GM18507 (cell line): ENCODE results near the gene IQCK.

Experiments
- DNase-seq: peaks from one replicate; pipeline ENCODE4 v3.0.0; 2011; ENCODE audit warnings: low read depth; ENCODE audit not compliant: insufficient read length; ENCODE audit errors: extremely low spot score
- FAIRE-seq: peaks from 2 replicates; lab custom pipeline; 2011; peaks lifted over from hg19 to GRCh38; lab: Jason Lieb, UNC

The IQCK gene

DNA sequence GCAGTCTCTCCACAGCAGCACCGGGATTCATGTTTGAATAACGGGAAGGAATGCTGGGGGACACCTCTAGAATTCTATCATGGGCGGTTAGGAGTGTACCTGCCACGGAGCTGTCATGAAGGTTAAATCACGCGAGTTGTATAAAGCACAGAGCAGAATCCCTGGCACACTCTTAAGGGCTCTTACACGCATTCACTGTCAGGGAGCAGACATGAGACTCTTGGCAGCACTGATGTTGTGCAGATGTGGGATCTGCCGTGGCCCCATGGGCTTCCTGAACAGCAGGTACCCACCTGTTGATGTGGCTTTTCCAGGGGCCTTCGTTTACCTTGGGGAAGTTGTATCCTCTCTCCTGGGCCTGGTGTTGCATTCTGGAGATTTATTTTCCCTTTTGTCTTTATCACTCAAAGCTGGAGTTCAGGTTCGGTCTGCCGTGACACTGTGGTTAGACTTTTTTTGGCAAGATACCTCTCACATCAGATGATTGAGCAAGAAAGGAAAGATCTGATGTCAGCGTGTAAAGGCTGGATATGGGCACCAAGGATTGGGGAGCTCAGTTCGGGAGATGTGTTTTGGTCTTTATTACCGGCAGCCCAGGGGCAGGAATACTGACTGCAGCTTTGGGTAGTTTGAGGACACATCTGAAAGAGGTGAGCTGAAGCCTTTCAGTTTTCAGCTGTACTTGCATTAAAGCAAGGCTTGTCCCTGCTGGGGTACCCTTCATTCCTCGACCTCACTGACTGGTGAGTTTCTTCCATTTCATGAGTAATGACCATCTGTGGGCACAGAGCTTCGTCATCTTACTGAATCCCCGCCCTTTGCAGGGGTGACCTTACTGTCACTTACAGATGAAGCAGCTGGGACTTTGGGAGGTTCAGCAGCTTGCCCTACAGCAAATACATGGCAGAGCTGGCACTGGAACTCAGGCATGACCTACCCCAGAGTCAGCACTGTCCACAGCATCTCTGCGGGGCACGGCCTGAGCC is 19.3 kb upstream of the IQCK start:
- FAIRE-seq (no peak), DNase-seq (no peak)

DNA sequence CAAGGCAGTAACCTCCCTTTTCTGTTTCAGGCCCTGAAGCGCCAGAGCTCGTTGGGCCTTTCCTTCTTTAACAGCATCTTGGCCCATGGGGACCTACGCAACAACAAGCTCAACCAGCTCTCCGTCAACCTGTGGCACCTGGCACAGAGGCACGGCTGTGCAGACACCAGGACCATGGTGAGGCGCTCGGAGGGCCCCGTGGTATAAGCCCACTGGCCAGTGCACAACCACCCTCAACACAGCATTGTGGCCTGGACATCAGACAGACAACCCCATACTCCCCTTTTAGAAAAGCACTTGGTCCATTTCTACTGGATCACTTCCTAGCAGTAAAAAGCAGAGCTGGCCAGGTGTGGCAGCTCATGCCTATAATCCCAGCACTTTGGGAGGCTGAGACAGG is 18.6 kb upstream of the IQCK start:
- FAIRE-seq: no peak
- DNase-seq: no peak

DNA sequence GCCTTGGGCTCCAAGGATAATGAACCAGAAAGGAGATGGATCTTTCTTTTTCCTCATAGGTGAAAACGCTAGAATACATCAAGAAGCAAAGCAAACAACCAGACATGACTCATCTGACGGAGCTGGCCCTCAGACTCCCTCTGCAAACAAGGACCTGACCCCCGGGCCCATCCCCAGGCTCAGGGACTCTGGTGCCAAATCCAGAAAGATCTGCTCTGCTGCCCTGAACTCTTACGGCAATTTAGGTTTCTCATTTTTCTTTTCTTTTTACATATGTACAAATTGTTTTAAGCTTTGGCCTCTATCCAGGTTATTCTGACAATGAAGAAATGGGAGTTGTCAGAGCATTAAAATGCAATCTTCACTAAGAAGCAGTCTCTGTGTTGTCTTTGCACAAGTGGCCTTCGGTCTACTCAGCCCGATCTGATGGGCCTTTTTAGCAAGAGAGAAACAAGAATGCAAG is 17.7 kb upstream of the IQCK start:
- DNase-seq: no peak
- FAIRE-seq: no peak

DNA sequence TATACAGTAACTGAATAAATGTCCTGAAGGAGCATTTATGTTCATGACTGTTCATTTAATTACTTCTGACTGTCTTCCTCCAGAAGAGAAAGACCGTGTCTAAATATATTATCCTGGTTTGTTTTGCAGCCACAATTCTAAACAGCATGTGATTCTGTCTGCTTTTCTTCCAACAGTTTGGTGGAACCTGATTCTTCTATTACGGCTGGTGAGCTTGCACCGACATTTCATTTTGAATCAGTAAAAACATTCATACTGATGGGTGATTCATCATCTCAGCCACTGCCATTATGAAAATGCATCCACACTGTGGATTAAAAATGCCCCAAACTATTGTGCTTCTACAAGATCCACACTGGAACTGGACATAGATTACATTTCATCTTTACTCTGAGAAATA is 17.0 kb upstream of the IQCK start:
- no peak for FAIRE-seq
- DNase-seq: no peak

DNA sequence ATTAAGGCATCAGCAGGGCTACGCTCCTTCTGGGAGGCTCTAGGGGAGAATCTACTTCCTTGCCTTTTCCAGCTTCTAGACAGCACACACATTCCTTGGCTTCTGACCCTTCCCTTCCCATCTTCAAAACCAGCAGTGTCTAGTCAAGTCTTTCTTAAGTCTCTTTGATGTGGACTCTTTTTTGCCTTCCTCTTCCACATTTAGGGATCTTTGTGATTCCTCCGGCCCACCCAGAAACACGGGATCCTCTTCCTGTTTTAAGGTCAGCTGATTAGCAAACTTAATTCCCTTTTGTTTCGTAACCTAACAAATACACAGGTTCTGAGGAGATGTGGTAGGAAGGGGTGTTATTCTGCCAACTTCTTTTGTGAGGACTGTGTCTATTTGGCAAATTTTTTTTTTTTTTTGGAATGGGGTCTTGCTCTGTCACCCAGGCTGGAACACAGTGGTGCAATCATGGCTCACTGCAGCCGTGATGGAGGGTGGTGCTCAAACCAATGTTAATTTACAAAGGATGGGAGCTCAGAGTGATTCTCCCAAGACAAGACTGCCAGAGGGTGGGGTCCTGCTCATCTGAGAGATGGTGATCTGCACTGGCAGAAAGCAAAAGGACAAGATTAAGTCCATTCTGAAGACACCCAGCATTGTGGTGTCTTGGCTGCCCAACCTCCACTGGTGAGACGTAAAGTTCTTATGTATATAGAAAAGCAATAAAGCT is 14.7 kb upstream of the IQCK start:
- no peak for DNase-seq
- FAIRE-seq: no peak

DNA sequence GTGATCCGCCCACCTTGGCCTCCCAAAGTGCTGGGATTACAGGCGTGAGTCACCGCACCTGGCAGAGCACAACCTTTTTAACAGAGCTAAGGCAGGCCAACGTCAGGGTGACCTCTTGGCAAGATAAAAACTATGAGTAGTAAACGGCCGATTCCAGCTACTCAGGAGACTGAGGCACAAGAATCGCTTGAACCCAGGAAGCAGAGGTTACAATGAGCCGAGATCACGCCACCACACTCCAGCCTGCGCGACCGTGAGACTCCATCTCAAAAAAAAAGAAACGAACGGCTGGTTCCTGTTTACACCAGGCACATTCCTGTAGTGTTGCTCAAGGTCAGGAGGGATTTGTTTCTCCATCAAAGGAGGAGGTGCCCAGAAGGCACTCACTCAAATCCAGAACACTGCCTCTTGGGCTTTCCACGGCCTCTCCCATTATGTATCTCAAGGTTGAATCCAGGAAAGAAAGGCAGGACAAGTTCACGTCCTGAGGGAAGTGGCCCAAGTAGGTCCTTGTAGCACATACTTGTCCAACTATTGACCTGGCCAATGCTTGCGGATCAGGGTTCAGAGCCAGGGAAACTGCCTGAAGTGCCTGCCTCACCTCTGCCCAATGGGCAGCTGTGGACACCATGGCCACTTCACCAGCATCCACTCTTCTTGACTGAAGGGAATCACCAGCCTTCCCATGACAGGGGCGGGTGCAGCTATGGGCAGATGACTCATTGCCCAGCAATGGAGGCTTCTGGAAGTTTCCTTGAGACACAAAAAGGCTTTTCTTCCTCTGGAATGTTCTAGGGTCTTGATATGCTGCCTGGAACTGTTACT is 13.5 kb upstream of the IQCK start:
- FAIRE-seq: no peak
- DNase-seq: no peak

DNA sequence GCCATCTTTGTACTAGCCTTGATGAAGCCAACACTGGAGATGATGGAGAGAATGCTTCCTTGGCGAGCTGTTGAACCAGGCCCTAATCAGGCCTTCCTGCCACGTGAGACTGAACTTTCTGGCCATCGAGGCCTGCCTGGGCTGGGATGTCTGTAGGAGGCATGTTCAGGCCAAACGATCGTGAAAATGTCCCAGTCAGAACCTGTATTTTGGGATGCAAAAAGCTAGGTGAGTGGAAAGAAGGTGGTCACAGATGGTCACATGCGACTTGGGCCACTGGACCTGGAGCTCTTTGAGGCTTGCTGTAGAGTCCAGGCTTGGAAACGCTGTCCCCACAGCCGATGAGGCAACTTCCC is 12.9 kb upstream of the IQCK start:
- FAIRE-seq (no peak), DNase-seq (no peak)

DNA sequence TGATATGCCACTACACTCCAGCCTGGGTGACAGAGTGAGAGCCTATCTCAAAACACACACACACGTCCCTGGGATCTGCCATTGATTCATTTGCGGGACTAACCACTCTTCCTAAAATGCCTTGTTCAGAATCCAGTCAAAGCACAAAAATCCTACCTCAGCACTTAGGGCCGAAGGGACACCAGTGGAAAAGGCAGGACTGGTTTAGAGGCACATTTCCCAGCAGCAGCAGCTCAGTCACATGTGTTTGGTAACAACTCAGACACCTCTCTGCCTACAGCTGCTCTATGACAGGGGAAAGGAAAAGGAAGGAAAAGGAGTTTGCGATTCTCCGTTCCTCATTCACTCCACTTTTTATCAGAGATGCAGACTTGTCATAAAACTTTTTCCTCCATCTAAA is 12.2 kb upstream of the IQCK start:
- DNase-seq (no peak), FAIRE-seq (no peak)

DNA sequence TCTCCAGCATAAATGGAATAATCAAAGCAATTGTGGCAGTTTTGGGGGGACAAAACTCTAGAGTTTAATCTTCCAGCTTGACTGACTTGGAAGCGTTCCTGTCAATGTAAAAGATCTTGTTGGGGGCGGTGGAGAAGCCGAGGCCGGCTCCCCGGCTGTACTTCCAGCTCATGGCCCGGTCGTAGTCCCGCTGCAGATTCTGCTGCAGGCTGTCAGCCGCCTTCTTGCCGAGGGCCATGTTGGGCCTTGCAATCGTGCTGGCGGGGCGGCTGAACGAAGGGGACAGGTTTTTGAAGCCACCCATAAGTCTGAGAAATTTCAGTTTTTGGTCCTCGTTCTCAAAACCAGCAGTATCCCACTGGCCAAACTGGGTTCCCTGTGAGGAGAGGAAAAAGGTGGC is 11.2 kb upstream of the IQCK start:
- DNase-seq (no peak), FAIRE-seq (no peak)

DNA sequence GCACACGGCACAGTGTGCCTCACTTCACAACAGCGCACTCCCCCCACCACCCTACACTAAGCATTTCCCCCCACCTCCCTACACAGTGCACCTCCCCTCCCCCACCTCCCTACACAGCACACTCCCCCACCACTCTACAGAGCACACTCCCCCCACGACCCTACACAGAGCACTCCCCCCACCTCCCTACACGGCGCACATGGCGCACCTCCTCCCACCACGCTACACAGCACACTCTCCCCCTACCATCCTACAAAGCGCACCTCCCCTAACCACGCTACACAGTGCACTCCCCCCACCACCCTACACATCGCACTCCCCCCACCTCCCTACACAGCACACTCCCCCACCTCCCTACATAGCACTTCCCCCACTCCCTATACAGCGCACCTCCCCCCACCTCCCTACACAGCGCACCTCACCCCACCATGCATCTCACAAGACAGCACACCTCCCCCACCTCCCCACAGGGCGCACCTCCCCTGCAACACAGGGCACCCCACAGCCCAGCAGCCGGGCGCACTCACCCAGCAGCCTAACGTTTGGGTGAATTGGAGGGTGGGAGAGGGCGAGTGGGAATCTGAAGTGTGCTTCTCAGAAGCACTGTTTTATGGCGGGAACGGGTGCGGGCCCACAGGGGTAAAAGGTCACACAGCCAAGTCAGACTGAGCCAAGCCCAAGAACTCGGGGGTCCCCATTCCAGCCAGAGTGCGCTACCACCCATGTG is 10.3 kb upstream of the IQCK start:
- FAIRE-seq: no peak
- no peak for DNase-seq

DNA sequence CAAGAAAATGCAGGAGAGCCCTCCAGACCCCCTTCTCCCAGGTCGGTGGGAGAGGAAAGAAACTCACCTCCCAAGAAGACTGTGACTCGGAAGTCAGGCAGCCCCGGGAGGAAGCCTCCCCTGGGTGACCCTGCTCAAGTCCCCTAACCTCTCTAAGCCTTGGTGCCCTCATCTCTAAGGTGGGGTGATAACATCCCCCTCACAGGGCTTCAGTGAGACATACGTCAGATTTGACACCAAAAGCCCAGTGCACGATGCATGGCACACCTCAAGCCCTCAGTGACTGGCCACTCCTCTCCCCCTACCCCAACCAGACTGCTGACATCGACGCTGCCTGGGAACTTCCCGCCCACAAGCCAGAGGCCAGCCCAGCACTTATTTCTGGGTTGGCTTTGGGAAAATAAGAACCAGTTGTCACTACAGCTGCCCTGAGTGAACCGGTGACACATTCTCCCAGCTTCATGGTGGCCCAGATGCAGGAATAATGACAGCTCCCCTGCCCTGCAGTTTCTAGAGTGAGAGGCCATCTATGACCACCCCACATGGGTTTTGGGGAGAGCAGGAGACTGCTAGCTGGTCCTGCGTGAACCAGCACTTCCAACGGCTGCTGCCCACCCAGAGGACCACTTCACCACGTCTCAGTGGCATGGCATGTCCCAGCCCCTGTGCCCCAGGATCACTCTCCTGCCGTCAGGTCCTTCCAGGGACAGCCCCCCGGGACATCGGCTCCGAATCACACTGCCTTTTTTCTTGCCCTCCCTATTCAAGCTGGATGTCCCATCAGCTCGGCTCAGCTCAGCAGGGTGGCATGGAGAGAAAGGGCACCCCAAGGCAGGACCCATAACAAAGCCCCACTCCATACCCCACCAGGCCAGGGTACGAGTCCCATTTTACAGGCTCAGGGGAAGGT is 9.5 kb upstream of the IQCK start:
- DNase-seq (no peak), FAIRE-seq (no peak)

DNA sequence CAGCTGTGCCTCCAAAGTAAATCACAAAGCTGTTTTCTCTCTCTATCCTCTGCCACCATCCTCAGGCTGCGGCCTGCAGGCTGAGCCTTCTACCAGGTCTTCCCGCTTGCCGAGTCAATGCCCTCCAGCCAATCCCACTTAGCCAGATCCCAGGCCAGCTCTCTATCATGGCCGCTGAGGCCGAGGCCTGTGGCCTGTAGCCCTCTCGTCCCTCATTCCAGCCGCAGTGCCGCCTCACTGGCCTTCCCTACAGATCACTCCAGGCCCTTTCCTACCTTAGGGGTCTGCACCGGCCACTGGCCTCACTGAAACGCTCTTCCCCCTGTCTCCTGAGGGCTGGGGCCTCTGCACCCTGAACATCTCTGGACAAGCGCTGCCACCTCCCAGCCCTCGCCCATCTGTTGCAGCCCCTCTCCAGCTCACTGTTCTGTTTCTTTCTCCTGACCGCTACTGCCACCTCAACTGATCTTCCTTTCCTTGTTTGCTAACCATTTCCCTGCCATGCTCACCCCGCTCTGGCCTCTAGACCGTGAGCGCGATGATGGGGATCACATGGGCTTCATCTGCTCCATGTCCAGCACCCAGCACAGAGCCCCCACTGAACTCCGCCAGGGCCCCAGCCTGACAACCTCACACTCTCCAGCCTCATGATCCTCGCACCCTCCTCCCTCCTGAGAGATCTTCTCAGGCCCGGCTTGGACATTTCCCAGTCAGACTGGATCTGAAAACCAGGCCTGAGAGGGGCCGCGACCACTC is 8.5 kb upstream of the IQCK start:
- FAIRE-seq (no peak), DNase-seq (no peak)

DNA sequence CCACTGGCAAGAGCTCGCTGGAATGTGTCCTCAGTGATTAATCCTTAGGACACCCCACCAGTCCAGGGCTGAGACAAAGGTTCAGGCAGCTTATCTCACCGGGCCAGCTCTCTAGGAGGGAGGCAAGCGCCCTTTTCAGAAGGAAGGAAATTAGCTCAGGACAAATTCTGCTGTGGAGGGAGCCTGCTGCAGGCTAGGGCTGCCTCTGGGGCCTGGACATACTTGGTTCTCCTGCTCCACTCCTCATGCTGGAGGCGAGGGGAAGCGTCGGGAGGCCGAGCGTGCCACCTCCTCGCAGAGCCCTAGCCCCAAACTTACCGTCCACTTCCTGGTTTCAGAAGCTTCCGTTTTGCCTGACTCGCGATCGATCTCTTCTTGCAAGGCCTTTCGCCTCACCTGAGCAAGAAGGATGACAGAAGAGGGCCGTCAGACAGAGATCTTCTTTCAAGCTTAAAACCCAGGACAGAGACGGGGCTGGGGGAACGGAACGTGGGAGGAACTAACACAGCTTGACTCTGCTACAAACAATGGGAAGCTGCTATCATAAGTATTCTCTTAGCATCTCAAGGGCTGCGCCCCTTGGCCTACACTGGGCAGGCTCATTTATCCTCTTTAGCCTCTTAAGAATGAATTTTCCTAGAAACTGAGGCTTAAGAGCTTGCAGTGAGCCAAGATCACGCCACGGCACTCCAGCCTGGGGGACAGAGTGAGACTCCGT is 7.7 kb upstream of the IQCK start:
- FAIRE-seq (no peak), DNase-seq (no peak)

DNA sequence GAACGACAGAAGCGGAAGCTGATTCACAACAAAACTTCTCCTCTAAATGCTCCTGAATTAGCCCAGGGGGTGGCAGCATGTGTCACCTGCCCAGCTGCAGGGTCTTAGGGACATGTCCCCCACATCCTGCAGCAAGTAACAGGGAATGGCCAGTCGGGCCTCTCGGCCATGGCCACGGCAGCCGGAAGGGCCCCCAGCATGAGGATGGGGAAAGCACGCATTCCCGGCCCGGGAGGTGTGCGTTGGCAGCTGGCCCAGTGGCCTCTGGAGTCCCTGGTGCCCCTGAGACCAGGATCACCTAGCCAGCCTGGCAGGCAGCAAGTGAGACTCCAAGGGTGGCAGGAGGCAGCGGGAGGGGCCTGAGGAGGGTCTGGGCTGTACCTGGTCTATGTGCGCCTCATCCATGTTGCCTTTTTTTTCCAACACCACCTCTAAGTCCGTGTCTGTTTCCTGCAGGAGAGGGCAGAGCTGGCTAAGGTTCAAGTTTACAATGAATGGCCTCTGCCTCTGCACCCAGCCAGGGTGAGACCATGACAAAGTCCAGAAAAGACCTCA is 7.0 kb upstream of the IQCK start:
- FAIRE-seq: no peak
- DNase-seq: no peak

DNA sequence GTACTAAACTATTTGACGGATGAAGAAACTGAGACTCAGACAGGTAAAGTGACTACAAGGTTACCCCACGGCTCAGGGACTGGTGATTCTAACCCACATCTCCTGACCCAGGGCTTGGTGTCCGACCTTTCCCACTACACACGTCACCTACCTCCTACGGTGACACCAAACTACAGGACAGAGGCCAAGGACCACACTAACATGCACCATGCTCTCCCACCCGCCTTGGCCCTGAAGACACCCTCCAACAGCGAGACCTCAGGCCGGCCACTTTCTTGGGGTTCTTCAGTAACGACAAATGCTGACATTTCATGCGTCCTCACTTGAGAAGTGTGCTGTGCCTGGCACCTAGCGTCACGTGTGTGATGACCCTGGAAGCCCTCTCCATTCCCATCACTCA is 6.4 kb upstream of the IQCK start:
- DNase-seq (no peak), FAIRE-seq (no peak)

DNA sequence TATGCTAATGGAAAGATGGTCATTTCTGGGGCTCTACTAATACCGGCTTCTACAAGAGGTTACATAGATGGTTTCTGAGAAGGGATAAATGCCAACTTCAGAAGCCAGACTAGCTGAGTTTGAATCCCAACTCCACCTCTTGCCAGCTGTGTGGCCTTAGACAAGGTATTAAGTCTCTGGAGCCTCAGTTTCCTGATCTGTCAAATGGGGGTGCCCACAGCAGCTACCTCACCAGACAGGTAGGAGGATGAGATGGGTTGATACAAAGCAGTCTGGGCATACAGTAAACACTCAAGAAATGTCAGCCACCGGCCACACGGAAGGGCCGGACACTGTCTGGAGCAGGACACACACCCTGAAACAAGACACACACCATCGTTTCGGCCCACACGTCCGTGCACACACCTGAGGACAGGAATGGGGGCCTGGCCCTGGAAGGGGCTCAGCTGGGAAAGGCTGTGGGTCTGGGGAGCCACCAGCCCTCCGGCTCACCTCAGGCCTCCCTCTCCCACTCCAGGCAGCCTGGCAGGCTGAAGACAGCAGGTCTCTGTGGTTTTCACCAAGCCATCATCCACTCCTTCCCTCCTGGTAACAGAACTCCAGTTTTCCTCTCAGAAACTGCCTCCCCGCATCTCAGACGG is 5.5 kb upstream of the IQCK start:
- no peak for DNase-seq
- no peak for FAIRE-seq
